DOHH2 (cell line): ENCODE results near the gene ZNF385B.
A peak's percentile ranks its signal among the peaks of the same experiment; 100 is the strongest.

ENCODE experiments used
- H3F3A ChIP-seq: fragments of 200-600 bp; sonication (generic), shearing (Covaris generic); 2 replicates; pipeline ENCODE4 v1.6.0; 2016; ENCODE audit warnings: antibody characterized with exemption, mild to moderate bottlenecking; ENCODE audit not compliant: control insufficient read depth, insufficient read depth
- H3K27ac ChIP-seq: fragments of 200-600 bp; sonication (generic); 2 replicates; pipeline ENCODE4 v1.5.1; 2014; ENCODE audit warnings: low read depth, mild to moderate bottlenecking, low read length, moderate library complexity
- H3K27me3 ChIP-seq: fragments of 200-600 bp; sonication (generic); 2 replicates; pipeline ENCODE4 v1.6.1; 2014; ENCODE audit warnings: mild to moderate bottlenecking, low read length, mixed read lengths; ENCODE audit not compliant: control insufficient read depth
- H3K36me3 ChIP-seq: fragments of 200-600 bp; sonication (generic); 2 replicates; pipeline ENCODE4 v1.6.1; 2014; ENCODE audit warnings: mild to moderate bottlenecking, low read length, moderate library complexity, mixed read lengths; ENCODE audit not compliant: control insufficient read depth
- H3K4me1 ChIP-seq: fragments of 200-600 bp; sonication (generic); 2 replicates; pipeline ENCODE4 v1.6.1; 2014; ENCODE audit warnings: mild to moderate bottlenecking, low read length, mixed read lengths; ENCODE audit not compliant: control insufficient read depth
- H3K4me2 ChIP-seq: fragments of 200-600 bp; sonication (generic); 2 replicates; pipeline ENCODE4 v1.6.0; 2014; ENCODE audit warnings: mild to moderate bottlenecking, low read length, moderate library complexity
- H3K4me3 ChIP-seq: fragments of 200-600 bp; sonication (generic); 2 replicates; pipeline ENCODE4 v1.5.1; 2014; ENCODE audit warnings: mild to moderate bottlenecking, low read length, mixed read lengths
- H3K79me2 ChIP-seq: fragments of 200-600 bp; sonication (generic); 2 replicates; pipeline ENCODE4 v1.6.1; 2014; ENCODE audit warnings: mild to moderate bottlenecking, low read length, mixed read lengths; ENCODE audit not compliant: control insufficient read depth
- H3K9me2 ChIP-seq: fragments of 200-600 bp; sonication (generic); replicated peaks from 2 replicates; pipeline ENCODE4 v1.6.1; 2014; ENCODE audit warnings: mild to moderate bottlenecking, low read length, mixed read lengths; ENCODE audit not compliant: control insufficient read depth
- H3K9me3 ChIP-seq: fragments of 200-600 bp; sonication (generic); 2 replicates; pipeline ENCODE4 v1.6.1; 2014; ENCODE audit warnings: antibody characterized with exemption, low read length, mixed read lengths; ENCODE audit not compliant: control insufficient read depth, insufficient read depth
- H4K20me1 ChIP-seq: fragments of 200-600 bp; sonication (generic); 2 replicates; pipeline ENCODE4 v1.6.0; 2014; ENCODE audit warnings: low read depth, mild to moderate bottlenecking, antibody characterized with exemption, low read length, moderate library complexity; ENCODE audit not compliant: control insufficient read depth, insufficient read depth
- CTCF ChIP-seq: fragments of 200-600 bp; sonication (generic); IDR thresholded peaks from one replicate; pipeline ENCODE4 v1.5.1; 2014; ENCODE audit warnings: antibody characterized with exemption, mild to moderate bottlenecking, low read depth, low read length; ENCODE audit not compliant: poor library complexity, severe bottlenecking
- EZH2phosphoT487 ChIP-seq: fragments of 200-600 bp; sonication (generic); IDR thresholded peaks from 2 replicates; pipeline ENCODE4 v1.6.1; 2017; ENCODE audit warnings: borderline replicate concordance, mild to moderate bottlenecking, antibody characterized with exemption, low read length, moderate library complexity, mixed read lengths

The ZNF385B gene

GRCh38 chr2:179417436-179417949 is 443.9 kb downstream of the ZNF385B start:
- Histone ChIP-seq H4K20me1 (no peaks in the 10 kb centered on the region), H3K4me2 (no peak overlapping the region)
- TF ChIP-seq CTCF (no peak), EZH2phosphoT487 (no peak)

GRCh38 chr2:179412112-179412511 is 449.3 kb downstream of the ZNF385B start:
- Histone ChIP-seq H3K9me3 (no peaks in the 10 kb centered on the region), H3F3A (no peaks in the 10 kb centered on the region), H3K27ac (no peak overlapping the region), H3K9me2 (no peaks in the 10 kb centered on the region), H3K27me3 (no peaks in the 10 kb centered on the region), H3K79me2 (no peaks in the 10 kb centered on the region), H4K20me1 (no peaks in the 10 kb centered on the region), H3K4me2 (no peak overlapping the region), H3K36me3 (no peaks in the 10 kb centered on the region), H3K4me1 (peaks cover 6% of the 10 kb centered on the region), H3K4me3 (no peak overlapping the region)
- TF ChIP-seq CTCF, result no peak
- no peak for TF ChIP-seq EZH2phosphoT487

More at GRCh38 chr2:179417436-179417949, 443.9 kb downstream of the ZNF385B start:
- no peaks in the 10 kb centered on the region for H3K36me3 ChIP-seq
- no peaks in the 10 kb centered on the region for H3F3A ChIP-seq
- no peak overlapping the region for H3K4me3 ChIP-seq
- no peaks in the 10 kb centered on the region for H3K9me3 ChIP-seq
- no peaks in the 10 kb centered on the region for H3K79me2 ChIP-seq
- H3K9me2 ChIP-seq, result no peaks in the 10 kb centered on the region
- no peaks in the 10 kb centered on the region; the same call in 1 of the 2 replicates for H3K4me1 ChIP-seq
- H3K27ac ChIP-seq, result no peak overlapping the region
- no peaks in the 10 kb centered on the region for H3K27me3 ChIP-seq

- TF ChIP-seq CTCF, result peak; percentile 86
- TF ChIP-seq EZH2phosphoT487, result no peak
- peaks cover 6% of the 10 kb centered on the region for H3K4me1 ChIP-seq
- H3K27me3 ChIP-seq, result no peaks in the 10 kb centered on the region
- no peak overlapping the region for H3K27ac ChIP-seq
- no peak overlapping the region for H3K4me3 ChIP-seq
- no peaks in the 10 kb centered on the region for H3K36me3 ChIP-seq
- no peaks in the 10 kb centered on the region for H3F3A ChIP-seq
- no peak overlapping the region for H3K4me2 ChIP-seq
- H3K79me2 ChIP-seq, result no peaks in the 10 kb centered on the region
- no peaks in the 10 kb centered on the region for H3K9me2 ChIP-seq
- no peaks in the 10 kb centered on the region for H3K9me3 ChIP-seq
- H4K20me1 ChIP-seq, result no peaks in the 10 kb centered on the region
Observed at GRCh38 chr2:179410552-179411356, 450.7 kb downstream of the ZNF385B start.
